Epithelial cell of esophagus (primary cell): ENCODE results near the gene KRTAP12-3.
"Not testable (repeated sequence)": the region's sequence is repeated elsewhere in the genome, so short reads cannot be mapped to it uniquely, and the experiment has no call there.

Experiments used
- DNase-seq: peaks from one replicate; pipeline ENCODE4 v3.0.0; 2010; ENCODE audit warnings: low read depth
- H3K4me3 ChIP-seq: 2 replicates; pipeline ENCODE4 v1.5.1; 2011; ENCODE audit warnings: mild to moderate bottlenecking, low read length, control low read depth
- TF ChIP-seq, protein P1 (sequence below): IDR thresholded peaks from 2 replicates; pipeline ENCODE4 v1.5.1; 2011; ENCODE audit warnings: low read depth, mild to moderate bottlenecking, low read length, control low read depth, inconsistent platforms; ENCODE audit not compliant: insufficient read depth; ENCODE audit errors: missing control alignments

KRTAP12-3 gene

GRCh38 chr21:44639331-44639655 lies 18.4 kb upstream of the KRTAP12-3 start:
- DNase-seq, result no peak
- TF ChIP-seq, protein P1, sequence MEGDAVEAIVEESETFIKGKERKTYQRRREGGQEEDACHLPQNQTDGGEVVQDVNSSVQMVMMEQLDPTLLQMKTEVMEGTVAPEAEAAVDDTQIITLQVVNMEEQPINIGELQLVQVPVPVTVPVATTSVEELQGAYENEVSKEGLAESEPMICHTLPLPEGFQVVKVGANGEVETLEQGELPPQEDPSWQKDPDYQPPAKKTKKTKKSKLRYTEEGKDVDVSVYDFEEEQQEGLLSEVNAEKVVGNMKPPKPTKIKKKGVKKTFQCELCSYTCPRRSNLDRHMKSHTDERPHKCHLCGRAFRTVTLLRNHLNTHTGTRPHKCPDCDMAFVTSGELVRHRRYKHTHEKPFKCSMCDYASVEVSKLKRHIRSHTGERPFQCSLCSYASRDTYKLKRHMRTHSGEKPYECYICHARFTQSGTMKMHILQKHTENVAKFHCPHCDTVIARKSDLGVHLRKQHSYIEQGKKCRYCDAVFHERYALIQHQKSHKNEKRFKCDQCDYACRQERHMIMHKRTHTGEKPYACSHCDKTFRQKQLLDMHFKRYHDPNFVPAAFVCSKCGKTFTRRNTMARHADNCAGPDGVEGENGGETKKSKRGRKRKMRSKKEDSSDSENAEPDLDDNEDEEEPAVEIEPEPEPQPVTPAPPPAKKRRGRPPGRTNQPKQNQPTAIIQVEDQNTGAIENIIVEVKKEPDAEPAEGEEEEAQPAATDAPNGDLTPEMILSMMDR, result no peak
- no peak overlapping the region for H3K4me3 ChIP-seq

GRCh38 chr21:44640761-44641160 lies 17.0 kb upstream of the KRTAP12-3 start:
- no peak overlapping the region for H3K4me3 ChIP-seq
- no peak for DNase-seq
- TF ChIP-seq, protein P1, result no peak

- TF ChIP-seq, protein P1, result no peak
- DNase-seq, result no peak
- H3K4me3 ChIP-seq, result no peak overlapping the region
These were observed 13.9 kb upstream of the KRTAP12-3 start for GRCh38 chr21:44643741-44644310.

GRCh38 chr21:44644878-44645277 lies 12.9 kb upstream of the KRTAP12-3 start:
- DNase-seq, result no peak
- no peak overlapping the region for H3K4me3 ChIP-seq
- TF ChIP-seq, protein P1, result no peak

DNA sequence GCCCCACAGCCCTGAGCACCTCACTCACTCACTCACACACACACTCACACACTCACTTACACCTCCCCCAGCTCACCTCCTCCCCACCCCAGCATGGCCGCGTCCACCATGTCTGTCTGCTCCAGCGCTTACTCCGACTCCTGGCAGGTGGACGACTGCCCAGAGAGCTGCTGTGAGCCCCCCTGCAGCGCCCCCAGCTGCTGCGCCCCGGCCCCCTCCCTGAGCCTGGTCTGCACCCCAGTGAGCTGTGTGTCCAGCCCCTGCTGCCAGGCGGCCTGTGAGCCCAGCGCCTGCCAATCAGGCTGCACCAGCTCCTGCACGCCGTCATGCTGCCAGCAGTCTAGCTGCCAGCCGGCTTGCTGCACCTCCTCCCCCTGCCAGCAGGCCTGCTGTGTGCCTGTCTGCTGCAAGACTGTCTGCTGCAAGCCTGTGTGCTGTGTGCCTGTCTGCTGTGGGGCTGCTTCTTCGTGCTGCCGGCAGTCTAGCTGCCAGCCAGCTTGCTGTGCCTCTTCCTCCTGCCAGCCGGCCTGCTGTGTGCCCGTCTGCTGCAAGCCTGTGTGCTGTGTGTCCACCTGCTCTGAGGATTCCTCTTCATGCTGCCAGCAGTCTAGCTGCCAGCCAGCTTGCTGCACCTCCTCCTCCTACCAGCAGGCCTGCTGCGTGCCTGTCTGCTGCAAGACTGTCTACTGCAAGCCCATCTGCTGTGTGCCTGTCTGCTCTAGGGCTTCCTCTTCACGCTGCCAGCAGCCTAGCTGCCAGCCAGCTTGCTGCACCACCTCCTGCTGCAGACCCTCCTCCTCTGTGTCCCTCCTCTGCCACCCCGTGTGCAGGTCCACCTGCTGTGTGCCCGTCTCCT lies 11.1 kb upstream of the KRTAP12-3 start, which contains the start of gene KRTAP10-11:
Gene KRTAP10-11, plus strand, starts transcription at position 49 of the 856 bp plus-strand sequence. Its CDS starts 45 bp downstream, at position 94.
- not testable (repeated sequence) for DNase-seq, H3K4me3 ChIP-seq

DNA sequence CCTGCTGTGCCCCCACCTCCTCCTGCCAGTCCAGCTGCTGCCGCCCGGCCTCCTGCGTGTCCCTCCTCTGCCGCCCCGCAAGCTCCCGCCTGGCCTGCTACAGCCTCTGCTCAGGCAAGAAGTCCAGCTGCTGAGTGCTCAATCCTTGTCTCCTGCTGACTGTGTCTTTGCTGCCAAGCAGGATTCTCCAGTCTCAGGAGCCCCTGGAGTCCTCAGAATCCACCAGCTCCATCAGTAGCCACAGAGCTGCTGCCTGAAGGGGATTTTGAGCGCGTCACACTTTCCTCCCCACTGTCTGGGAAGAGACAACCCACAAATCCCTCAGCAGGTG lies 10.5 kb upstream of the KRTAP12-3 start:
- DNase-seq, result no peak
- TF ChIP-seq, protein P1, result no peak
- no peak overlapping the region for H3K4me3 ChIP-seq

DNA sequence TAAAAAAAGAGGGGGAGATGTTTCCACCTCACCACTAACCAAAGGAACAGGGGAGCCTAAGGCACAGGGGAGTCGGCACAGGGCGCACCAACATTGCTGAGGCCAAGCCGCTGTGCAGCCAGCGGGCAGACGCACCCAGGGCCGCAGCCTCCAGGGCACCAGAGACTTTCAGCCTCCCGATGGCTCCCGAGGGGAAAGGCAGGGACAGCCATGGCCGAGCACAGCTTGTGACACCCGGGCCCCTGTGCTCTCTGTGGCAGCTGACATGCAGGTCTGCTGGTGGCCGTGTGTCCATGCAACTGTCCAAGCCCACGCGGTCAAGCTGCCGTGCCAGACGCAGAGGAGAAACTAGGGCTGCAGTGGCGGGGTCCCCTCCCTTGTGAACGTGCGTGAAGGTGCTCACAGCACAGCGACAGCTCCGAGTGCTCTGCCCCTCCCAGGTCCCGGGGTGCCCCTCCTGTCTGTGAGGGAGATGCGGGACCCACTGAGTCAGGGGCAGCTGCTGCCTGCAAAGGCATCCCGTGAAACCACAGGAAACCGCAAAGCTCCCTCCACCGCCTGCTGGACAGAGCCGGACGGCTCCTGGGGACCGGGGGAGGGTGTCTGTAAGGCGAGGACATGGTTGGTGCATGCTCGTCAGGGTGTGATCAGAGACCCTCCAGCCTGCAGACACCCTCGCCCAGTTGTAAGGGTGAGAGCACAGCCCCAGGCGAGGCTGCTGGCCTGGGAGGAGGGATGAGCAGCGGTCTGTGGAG lies 9.0 kb upstream of the KRTAP12-3 start:
- no peak overlapping the region for H3K4me3 ChIP-seq
- TF ChIP-seq, protein P1, result no peak
- no peak for DNase-seq
